Sciatic nerve (tissue), 2 donors: Measurements from ENCODE around the gene OR2M3. TPM values are rescaled to one million over a fixed set of nuclear protein-coding genes. Genes with fewer than 3 reads are reported as not detected.
"Not testable (repeated sequence)": the region's sequence is repeated elsewhere in the genome, so short reads cannot be mapped to it uniquely, and the experiment has no call there.

ENCODE experiments used
- ATAC-seq: fragments of 200-7000 bp; cut with Tn5 transposase; one replicate; pipeline ENCODE4 v1.9.1; 2020; ENCODE audit warnings: mild to moderate bottlenecking, moderate library complexity
- DNase-seq: peaks from one replicate; pipeline ENCODE4 v3.0.0-alpha.2; 2020; ENCODE audit warnings: low spot score
- intact Hi-C: fragments of 100-400 bp; cut with DNase I; formaldehyde crosslinking; loops from one replicate; pipeline ENCODE4 v1.14.2; 2022
- total RNA-seq: library from RNA; stranded (reverse); fragmentation: NEBNext Ultra II Directional; extraction: Animal tissue kit (Norgen Biotek cat#: 25700); gene quantifications from one replicate; pipeline ENCODE4 v1.2.1, GENCODE V29; 2021
- donor health status: DM: no; HTN: no; CAD: no.
- donor health status: DM: no; HTN: no; CAD: no.

The OR2M3 gene, protein sequence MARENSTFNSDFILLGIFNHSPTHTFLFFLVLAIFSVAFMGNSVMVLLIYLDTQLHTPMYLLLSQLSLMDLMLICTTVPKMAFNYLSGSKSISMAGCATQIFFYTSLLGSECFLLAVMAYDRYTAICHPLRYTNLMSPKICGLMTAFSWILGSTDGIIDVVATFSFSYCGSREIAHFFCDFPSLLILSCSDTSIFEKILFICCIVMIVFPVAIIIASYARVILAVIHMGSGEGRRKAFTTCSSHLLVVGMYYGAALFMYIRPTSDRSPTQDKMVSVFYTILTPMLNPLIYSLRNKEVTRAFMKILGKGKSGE
- 0.04 TPM for total RNA-seq

DNA sequence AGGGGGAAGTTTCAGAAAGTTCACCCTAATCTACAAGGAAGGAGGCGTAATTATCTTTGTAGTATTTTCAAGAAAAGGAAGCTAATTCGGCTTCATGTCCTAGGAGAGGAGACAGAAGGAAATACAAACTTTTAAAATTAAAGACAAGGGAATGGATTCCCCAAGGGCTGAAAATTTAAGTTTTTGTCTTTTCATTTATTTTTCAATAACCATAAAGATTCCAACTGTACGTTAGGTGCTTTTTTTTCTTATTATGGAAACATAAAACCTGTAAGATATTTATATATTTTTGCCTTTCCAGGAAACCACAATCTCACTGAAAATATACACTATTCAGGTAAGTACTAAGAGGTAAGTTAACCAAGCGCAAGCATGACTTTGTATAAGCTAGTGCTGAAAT, at the start of gene OR2M3:
Gene OR2M3 (plus strand): TSS at position 301 of the 400 bp plus-strand sequence. CDS start 5,803 bp downstream, outside the sequence.
- intact Hi-C loops, result no loop called here
- ATAC-seq, result no peak
- DNase-seq, result no peak

DNA sequence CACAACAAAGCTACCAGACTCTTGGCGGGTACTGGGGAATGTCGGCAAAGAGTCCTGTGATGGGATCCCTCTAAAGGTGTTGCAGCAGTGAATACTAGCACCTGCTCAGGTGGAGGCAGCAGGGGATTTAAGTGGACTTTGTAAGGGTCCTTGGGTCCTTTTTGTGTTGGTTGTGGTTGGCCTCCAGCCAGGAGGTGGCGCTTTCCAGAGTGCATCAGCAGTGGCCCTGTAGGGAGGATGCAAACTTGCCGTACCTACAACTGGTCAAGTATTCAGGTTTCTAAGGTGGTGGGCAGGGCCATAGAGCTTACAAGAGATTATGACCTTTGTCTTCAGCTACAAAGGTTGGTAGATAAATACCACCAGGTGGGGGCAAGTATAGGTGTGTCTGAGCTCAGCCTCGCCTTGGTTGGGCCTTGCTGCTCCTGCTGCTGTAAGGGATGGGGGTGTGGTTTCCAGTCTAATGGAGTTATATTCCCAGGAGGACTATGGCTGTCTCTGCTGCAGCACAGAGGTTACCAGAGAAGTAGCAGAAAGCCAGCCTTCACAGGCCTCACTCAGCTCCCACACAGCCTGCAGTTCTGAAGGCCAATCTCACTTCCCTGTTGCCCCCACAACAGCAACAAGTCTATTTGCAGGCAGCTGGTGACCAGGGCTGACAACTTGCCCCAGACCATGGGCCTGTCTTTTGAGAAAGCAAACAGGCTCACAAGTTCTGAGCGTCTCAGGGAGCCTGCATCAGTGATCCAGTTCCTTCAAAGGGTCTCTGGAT, 44.8 kb upstream of the OR2M3 start:
- ATAC-seq, result no peak
- intact Hi-C loops, result no loop called here
- DNase-seq, result no peak

DNA sequence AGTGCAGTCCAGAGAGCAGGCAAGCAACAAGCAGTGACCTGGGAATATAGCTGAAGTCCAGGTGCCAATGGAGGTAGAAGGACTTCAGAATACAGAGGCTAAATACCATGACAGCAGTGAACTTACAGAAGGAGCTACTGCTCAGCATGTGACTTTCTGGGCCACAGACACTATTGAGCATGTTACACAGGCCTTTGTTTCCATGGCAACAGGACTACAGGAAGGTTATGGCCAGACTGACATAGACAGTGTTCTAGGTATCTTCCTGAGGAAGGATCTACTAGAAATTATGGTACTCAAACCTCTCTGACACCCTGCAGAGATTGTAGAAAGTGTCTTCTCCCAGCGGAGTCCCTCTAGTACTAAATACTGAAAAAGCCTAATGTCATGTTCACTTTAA, 41.1 kb upstream of the OR2M3 start:
- DNase-seq, result no peak
- ATAC-seq, result no peak
- intact Hi-C loops, result no loop called here

DNA sequence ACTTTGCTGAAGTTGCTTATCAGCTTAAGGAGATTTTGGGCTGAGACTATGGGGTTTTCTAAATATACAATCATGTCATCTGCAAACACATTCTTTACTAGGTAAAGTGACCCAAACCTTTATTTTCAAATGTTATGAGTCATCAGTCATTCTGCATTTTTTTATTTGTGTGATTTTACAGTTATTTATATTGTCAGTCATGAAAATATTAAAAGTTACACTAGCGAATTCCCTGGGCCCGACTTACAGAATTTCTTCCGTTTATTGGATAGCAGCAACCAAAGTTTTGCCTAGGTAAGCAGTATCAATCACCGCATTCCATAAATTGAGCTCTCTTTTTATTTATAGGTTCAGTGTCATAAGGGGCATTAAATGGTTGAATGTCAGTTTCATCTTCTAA, 38.3 kb upstream of the OR2M3 start:
- intact Hi-C loops, result no loop called here

DNA sequence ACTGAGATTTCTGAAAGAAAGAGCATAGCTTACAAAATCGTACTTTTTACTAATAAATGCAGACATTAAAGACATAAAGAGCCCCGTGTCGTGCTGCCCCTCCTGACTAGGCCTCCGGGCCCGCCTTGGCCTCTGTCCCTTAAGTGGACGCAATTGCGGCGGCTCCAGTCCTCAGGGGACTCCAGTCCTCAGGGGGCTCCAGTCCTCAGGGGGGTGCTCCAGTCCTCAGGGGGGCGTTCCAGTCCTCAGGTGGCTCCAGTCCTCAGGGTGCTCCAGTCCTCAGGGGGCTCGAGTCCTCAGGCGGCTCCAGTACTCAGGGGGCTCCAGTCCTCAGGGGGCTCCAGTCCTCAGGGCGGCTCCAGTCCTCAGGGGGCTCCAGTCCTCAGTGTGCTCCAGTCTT, 33.0 kb upstream of the OR2M3 start:
- intact Hi-C loops, result no loop called here
- ATAC-seq (no peak), DNase-seq (no peak)

More for the DNA sequence above, 38.3 kb upstream of the OR2M3 start:
- DNase-seq (no peak), ATAC-seq (no peak)

DNA sequence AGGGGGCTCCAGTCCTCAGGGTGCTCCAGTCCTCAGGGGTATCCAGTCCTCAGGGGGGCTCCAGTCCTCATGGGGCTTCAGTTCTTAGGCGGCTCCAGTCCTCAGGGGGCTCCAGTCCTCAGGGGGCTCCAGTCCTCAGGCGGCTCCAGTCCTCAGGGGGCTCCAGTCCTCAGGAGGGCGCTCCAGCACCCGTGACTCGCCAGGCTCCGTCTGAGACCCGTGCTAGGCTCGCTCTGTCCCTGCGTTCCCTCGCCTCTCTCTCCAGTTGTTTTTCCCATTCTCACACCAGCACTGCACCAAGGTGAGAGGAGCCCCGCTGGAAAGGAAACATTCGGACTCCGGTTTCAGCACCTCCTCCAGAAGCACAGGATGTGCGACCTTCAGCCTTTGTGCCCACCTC, 31.9 kb upstream of the OR2M3 start:
- intact Hi-C loops, result no loop called here
- ATAC-seq, result no peak

DNA sequence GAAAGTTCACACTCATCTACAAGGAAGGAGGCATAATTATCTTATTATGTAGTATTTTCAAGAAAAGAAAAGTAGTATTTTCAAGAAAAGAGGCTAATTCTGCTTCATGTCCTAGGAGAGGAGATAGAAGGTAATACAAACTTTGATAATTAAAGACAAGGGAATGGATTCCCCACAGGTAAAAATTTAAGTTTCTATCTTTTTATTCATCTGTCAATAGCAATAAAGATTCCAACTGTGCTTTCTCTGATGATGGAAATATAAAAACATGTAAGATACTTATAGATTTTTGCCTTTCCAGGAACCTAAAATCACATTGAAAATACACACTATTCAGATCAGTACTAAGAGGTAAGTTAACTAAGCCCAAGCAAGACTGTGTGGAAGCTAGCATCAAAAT, 22.5 kb upstream of the OR2M3 start, which contains the start of gene OR2M2:
Gene OR2M2 (plus strand): TSS at position 301 of the 400 bp plus-strand sequence. CDS start 5,165 bp downstream, outside the sequence.
- intact Hi-C loops, result no loop called here
- ATAC-seq (no peak), DNase-seq (no peak)

More for the DNA sequence above, 31.9 kb upstream of the OR2M3 start:
- no peak for DNase-seq

DNA sequence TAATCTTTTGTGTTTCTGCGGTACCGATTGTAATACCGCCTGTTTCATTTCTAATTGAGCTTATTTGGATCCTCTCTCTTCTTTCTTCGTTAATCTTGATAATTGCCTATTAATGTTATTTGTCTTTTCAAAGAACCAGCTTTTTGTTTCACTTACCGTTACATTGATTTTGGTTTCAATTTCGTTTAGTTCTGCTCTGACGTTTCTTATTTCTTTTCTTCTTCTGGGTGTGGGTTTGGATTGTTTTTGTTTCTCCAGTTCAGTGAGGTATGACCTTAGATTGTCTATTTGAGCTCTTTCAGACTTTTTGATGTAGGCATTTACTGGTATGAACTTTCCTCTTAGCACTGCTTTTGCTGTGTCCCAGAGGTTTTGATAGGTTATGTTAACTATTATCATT, 13.1 kb upstream of the OR2M3 start:
- DNase-seq, result no peak
- no peak for ATAC-seq
- intact Hi-C loops, result no loop called here

DNA sequence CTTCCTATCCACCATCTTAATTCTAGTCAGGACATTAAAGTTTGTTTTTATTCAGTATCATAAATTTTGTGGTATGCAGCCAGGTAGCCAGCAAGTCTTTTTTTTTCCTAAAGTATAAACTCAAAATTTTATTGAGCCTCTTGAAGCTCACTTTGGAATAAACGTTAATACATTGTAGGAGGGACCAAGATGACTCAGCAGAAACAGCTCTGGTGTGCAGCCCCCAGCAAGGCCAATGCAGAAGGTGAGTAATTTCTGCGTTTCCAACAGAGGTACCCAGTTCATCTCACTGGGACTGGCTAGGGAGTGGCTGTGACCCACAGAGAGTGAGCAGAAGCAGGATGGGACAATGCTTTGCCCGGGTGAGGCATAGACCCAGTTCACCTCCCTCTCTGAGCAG, 9.7 kb upstream of the OR2M3 start:
- intact Hi-C loops, result loop anchor here (2.0 kb wide), 1 partner anchor 53 kb away; no protein-coding TSS in a partner anchor
- DNase-seq, result no peak
- ATAC-seq, result no peak

DNA sequence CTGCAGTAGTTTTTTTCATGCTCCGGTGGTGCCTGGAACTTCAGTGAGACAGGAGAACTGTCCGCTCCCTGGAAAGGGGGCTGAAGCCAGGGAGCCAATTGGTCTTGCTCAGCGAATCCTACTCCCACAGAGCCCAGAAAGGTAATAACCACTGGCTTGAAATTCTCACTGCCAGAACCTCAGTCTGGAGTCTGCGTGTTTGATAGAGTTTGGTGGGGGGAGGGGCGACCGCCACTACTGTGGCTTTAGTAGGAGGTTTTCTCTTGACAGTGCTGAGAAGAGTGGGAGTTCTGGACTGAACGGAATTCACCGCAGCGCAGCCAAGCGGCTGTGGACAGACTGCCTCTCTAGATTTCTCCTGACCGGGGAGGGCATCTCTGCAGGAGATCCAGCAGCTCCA, 8.0 kb upstream of the OR2M3 start:
- DNase-seq (no peak), ATAC-seq (peak; percentile 34)
- intact Hi-C loops, result no loop called here

DNA sequence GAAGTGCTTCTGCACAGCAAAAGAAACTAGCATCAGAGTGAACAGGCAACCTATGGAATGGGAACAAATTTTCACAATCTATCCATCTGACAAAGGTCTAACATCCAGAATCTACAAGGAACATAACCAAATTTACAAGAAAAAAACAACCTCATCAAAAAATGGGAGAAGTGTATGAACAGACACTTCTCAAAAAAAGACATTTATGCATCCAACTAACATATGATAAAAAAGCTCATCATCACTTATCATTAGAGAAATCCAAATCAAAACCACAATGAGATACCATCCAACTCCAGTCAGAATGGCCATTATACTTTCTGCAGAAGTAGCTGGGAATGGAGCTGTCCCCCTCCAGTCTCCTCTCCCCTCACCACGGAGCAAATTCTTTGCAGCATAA, 2.9 kb upstream of the OR2M3 start:
- no peak for ATAC-seq

DNA sequence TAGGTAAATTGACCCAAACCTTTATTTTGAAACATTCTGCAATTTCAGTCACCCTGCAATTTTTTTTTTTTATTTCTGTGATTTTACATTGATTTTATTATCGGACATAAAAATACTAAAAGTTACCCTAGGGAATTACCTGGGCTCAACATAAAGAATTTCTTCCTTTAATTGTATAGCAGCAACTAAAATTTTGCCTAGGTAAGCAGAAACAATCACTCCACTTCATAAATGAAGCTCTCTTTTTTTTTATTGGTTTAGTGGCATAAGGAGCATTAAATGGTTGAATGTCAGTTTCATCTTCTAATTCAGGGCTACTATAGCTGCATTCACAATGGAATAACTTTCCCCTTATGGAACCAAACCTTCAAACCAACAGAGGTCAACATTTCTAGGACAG, 18.8 kb downstream of the OR2M3 start:
- DNase-seq (no peak), ATAC-seq (no peak)
- intact Hi-C loops, result no loop called here

More for the DNA sequence above, 2.9 kb upstream of the OR2M3 start:
- intact Hi-C loops, result no loop called here
- no peak for DNase-seq

DNA sequence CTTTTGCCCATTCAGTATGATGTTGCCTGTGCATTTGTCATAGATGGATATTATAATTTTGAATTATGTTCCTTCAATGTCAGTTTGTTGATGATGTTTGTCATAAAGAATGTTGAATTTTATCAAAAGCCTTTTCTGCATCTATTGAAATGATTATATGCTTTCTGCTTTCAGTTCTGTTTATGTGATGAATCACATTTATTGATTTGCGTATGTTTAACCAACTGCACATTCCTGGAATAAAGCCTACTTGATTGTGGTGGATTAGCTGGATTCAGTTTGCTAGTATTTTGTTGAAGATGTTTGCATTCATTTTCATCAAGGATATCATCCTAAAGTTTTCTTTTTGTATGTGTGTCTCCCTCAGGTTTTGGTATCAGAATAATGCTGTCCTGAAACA, 28.5 kb downstream of the OR2M3 start:
- intact Hi-C loops, result no loop called here
- DNase-seq, result no peak

DNA sequence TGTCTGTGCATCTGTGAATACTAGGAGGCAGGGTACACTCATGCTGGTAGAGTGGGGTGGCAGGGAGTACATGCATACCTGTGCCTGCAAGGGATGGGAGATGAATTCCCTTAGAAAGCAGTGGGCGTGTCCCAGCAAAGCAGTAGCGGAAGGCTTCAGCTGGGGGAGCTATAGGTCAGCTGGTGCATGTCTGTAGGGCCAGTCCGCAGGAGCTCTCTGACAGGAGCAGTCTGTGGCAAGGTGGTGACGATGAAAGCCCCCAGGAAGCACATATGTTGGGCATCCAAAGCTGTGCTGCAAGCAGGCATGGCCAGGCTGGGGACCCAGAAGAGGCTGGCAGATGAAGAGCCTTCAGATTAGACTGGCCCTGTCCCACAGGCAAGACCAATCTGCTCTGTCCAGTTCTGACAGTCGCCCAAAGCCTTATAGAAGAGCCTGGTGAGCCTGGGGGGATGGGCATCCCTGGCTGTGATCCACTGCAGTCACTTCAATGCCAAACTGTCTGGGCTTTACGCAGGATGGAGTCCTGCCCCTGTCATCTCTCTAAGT, 32.4 kb downstream of the OR2M3 start:
- intact Hi-C loops, result no loop called here
- DNase-seq, result no peak
- no peak for ATAC-seq

More for the DNA sequence above, 28.5 kb downstream of the OR2M3 start:
- no peak for ATAC-seq

DNA sequence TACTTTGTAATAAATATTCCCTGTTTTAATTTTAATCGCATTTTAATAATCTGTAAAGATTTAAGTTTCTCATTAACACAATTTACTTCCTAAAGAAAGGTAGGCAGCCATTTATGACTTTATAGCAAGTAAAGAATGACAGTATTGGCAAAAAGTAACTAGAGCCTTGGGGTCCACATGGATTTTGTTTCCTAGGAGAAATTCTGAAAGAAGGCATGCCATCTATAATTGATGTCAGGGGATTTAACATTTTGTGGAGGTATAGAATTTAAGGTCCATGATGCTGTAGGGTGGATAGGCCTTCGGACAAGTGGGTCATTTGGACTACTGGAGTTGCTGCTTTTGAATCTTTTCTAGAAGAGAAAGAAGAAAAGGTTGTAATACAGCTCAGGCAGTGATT, 34.1 kb downstream of the OR2M3 start, which contains the start of gene OR2M4:
Gene OR2M4 (plus strand): TSS at position 301 of the 400 bp plus-strand sequence. CDS start 7,512 bp downstream, outside the sequence.
- intact Hi-C loops, result no loop called here
- DNase-seq (no peak), ATAC-seq (no peak)

DNA sequence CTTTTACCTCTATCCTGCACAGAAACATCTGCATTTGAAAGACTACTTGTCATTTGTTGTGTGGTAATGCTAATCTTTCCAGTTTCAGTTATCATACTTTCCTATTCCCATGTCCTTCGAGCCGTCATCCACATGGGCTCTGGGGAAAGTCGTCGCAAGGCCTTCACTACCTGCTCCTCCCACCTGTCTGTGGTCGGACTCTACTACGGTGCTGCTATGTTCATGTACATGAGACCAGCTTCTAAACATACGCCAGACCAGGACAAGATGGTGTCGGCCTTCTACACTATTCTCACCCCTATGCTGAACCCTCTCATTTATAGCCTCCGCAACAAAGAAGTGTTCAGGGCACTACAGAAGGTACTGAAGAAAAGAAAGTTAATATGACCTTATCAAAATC, 42.4 kb downstream of the OR2M3 start:
- DNase-seq (no peak), ATAC-seq (no peak)
- intact Hi-C loops, result no loop called here

DNA sequence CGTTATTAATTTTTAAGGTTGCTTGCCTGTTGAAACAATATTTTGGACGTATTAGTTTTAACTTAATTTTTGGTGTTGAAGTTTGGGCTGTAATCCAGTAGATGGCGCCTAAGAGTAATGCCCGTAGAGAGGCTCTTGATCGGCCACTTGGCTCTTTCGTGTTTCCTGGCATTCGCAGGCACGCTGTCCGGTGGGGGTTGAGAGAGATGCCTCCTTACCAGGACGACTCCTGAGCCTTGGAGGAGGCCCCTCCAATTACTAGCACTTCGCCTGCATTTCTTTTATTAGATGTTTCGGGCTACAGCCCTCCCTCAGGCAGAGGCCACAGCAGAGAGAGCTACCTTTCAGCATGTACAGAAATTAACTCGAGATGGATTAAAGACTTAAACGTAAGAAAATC, 46.1 kb downstream of the OR2M3 start:
- DNase-seq, result no peak
- intact Hi-C loops, result no loop called here

DNA sequence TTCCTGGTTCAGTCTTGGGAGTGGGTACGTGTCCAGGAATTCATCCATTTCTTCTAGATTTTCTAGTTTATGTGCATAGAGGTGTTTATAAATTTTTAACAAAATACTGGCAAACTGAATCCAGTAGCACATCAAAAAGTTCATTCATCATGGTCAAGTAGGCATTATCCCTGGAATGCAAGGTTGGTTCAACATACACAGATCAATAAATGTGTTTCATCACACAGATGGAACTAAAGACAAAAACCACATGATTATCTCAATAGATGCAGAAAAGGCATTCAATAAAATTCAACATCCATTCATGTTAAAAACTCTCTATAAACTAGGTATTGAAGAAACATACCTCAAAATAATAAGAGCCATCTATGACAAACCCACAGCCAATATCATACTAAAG, 62.2 kb downstream of the OR2M3 start:
- DNase-seq, intact Hi-C loops, ATAC-seq: not testable (repeated sequence)

More for the DNA sequence above, 46.1 kb downstream of the OR2M3 start:
- no peak for ATAC-seq
